Calu3 (cell line): Measurements from ENCODE around the gene SRMS. TPM values are rescaled to one million over a fixed set of nuclear protein-coding genes. Genes with fewer than 3 reads are reported as not detected.

Experiments
- BruUV-seq: library from RNA; stranded (reverse); fragments of 400-500 nt; replicated peaks from 2 replicates; lab custom pipeline; 2021; lab: Mats Ljungman, UMichigan
- CTCF ChIA-PET: fragments of 300-600 bp; sonication (Branson Sonifier 250); formaldehyde crosslinking; loops from one replicate; lab custom pipeline; 2022; ENCODE audit warnings: antibody characterized with exemption; lab: Charles Lee
- DNase-seq: peaks from one replicate; pipeline ENCODE4 v3.0.0; 2022
- H3K27ac Mint-ChIP-seq: one replicate; pipeline ENCODE4 v1.8.0; 2022; ENCODE audit warnings: mixed read lengths; ENCODE audit not compliant: unreplicated experiment
- H3K27me3 Mint-ChIP-seq: one replicate; pipeline ENCODE4 v1.8.0; 2022; ENCODE audit warnings: mixed read lengths; ENCODE audit not compliant: unreplicated experiment
- H3K36me3 Mint-ChIP-seq: one replicate; pipeline ENCODE4 v1.8.0; 2022; ENCODE audit warnings: mild to moderate bottlenecking, moderate library complexity, mixed read lengths; ENCODE audit not compliant: insufficient read depth, unreplicated experiment
- H3K4me1 Mint-ChIP-seq: one replicate; pipeline ENCODE4 v1.8.0; 2022; ENCODE audit warnings: mild to moderate bottlenecking, low read depth, mixed read lengths; ENCODE audit not compliant: unreplicated experiment
- H3K4me3 Mint-ChIP-seq: one replicate; pipeline ENCODE4 v1.8.0; 2022; ENCODE audit warnings: mild to moderate bottlenecking, low read depth, moderate library complexity, mixed read lengths; ENCODE audit not compliant: unreplicated experiment
- H3K9me3 Mint-ChIP-seq: one replicate; pipeline ENCODE4 v1.8.0; 2022; ENCODE audit warnings: low read depth, mixed read lengths; ENCODE audit not compliant: unreplicated experiment
- CTCF ChIP-seq: fragments of 200-600 bp; IDR thresholded peaks from one replicate; pipeline ENCODE4 v1.8.0; 2022; ENCODE audit warnings: antibody characterized with exemption; ENCODE audit not compliant: unreplicated experiment
- intact Hi-C: fragments of 100-400 bp; cut with micrococcal nuclease; formaldehyde crosslinking; loops from one replicate; pipeline ENCODE4 v1.10.0; 2022; ENCODE audit not compliant: unreplicated experiment
- total RNA-seq: library from RNA; stranded (reverse); gene quantifications from 2 replicates; pipeline ENCODE4 v1.2.3, GENCODE V29; 2022

Gene SRMS
- total RNA-seq, 1 experiment from 2014 or later, result not detected

- no peak overlapping the region for H3K4me3 Mint-ChIP-seq
- no peak for TF ChIP-seq CTCF
- intact Hi-C loops, result no loop called here
- CTCF ChIA-PET, result no interaction called here
- H3K4me1 Mint-ChIP-seq, result peaks cover 59% of the 10 kb centered on the region
- BruUV-seq, result no TSS peak
- peaks cover 14% of the 10 kb centered on the region for H3K27me3 Mint-ChIP-seq
- H3K27ac Mint-ChIP-seq, result no peak overlapping the region
- H3K36me3 Mint-ChIP-seq, result peaks cover 38% of the 10 kb centered on the region
- no peak for DNase-seq
- no peaks in the 10 kb centered on the region for H3K9me3 Mint-ChIP-seq
Observed at GRCh38 chr20:63540417-63541186, 6.9 kb downstream of the SRMS start.

- Mint-ChIP-seq H3K4me1 (peaks cover 58% of the 10 kb centered on the region), H3K27me3 (peaks cover 14% of the 10 kb centered on the region), H3K27ac (peak overlapping the region; percentile 84), H3K36me3 (peaks cover 45% of the 10 kb centered on the region), H3K9me3 (no peaks in the 10 kb centered on the region), H3K4me3 (peak overlapping the region; percentile 89)
- DNase-seq, result no peak
- BruUV-seq, result no TSS peak
- intact Hi-C loops, result loop anchor here (2.0 to 5.0 kb wide), 5 partner anchors 38 to 433 kb away; partner anchors contain the start of genes GMEB2 and TPD52L2
- CTCF ChIA-PET, result interaction anchor here (1.2 to 3.0 kb wide), 7 partner anchors 17 to 168 kb away, joined by 3 to 37 read pairs (median 18); partner anchors contain the start of genes ARFRP1, PPDPF and ZGPAT
- TF ChIP-seq CTCF, result no peak
Observed at GRCh38 chr20:63539441-63540370, 7.8 kb downstream of the SRMS start.

- no peak for TF ChIP-seq CTCF
- DNase-seq, result no peak
Observed at GRCh38 chr20:63539092-63539430, 8.5 kb downstream of the SRMS start.

More at GRCh38 chr20:63539092-63539430, 8.5 kb downstream of the SRMS start:
- peaks cover 10% of the 10 kb centered on the region for H3K27me3 Mint-ChIP-seq
- BruUV-seq, result no TSS peak
- peak overlapping the region; percentile 89 for H3K4me3 Mint-ChIP-seq
- CTCF ChIA-PET, result interaction anchor here (1.0 to 3.2 kb wide), 22 partner anchors 9 to 580 kb away, joined by 3 to 37 read pairs (median 8); partner anchors contain the start of genes ARFRP1, GMEB2, HELZ2 and PPDPF
- no peaks in the 10 kb centered on the region for H3K9me3 Mint-ChIP-seq
- H3K4me1 Mint-ChIP-seq, result peaks cover 58% of the 10 kb centered on the region
- H3K36me3 Mint-ChIP-seq, result peaks cover 49% of the 10 kb centered on the region
- intact Hi-C loops, result loop anchor here (2.0 to 5.0 kb wide), 5 partner anchors 38 to 433 kb away; partner anchors contain the start of genes GMEB2 and TPD52L2
- H3K27ac Mint-ChIP-seq, result peak overlapping the region; percentile 84
